SH-SY5Y (cell line): Measurements from ENCODE around the gene CHID1.

ENCODE experiments used
- GATA2 ChIP-seq: IDR thresholded peaks from 2 replicates; pipeline ENCODE4 v1.6.1; 2011; ENCODE audit warnings: mild to moderate bottlenecking, low read depth, low read length
- GATA3 ChIP-seq: IDR thresholded peaks from 2 replicates; pipeline ENCODE4 v1.6.1; 2011; ENCODE audit warnings: low read depth, mild to moderate bottlenecking, low read length, moderate library complexity

DNA sequence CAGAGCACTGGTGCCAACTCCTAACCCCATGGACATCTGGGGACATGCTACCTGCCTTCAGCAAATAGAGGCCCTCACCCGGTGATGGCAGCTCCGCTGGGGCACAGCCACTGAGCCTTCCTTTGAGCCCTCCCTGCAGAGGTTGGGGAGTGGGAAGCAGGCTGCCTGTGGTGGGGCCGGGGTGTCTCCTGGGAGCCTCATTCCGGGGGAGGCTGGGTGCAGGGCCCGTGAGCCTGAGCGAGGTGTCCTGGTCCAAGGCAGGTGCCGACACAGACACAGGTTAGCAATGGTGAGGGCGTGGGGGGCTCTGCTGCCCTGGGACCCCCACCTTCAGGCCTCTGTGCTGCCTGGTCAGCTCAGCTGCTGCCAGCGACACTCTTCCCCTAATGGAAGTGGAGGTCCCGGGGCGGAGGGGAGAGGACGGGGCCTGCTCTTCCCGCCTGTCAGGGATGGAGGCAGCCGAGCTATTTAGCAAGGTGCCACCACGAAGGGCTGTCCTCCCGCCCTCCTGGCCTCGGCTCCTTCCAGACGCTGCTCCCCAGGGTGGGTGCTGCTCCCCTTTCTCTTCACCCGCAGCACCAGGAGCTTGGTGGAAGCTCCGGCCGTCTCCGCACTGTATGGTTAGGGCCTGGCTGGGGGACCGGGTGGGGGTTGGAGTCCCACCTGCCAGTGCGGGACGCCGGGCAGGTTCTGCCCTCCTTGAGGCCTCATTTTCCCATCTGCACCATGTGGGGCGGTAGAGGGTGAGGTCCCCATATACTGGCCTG lies 56.7 kb downstream of the CHID1 start:
- no peak for TF ChIP-seq GATA2
- no peak for TF ChIP-seq GATA3
